K562 (cell line): Measurements from ENCODE around the gene KCNE1. TPM values are rescaled to one million over a fixed set of nuclear protein-coding genes. Genes with fewer than 3 reads are reported as not detected.

Experiments
- ATAC-seq: fragments of 200-7000 bp; cut with Tn5 transposase; 3 replicates; pipeline ENCODE4 v1.9.1; 2020; ENCODE audit warnings: moderate library complexity
- BruUV-seq: library from RNA; stranded (reverse); fragments of 400-500 nt; replicated peaks from 2 replicates; lab custom pipeline; 2021; lab: Mats Ljungman, UMichigan
- CTCF ChIA-PET: fragments of 300-600 bp; formaldehyde crosslinking; extraction: SDS; loops from one replicate; lab custom pipeline; 2021; ENCODE audit warnings: low intra/inter-chr PET ratio; lab: Yijun Ruan, JAX
- POLR2A ChIA-PET: fragments of 300-600, 350-650 bp; sonication (Branson Sonifier 250); formaldehyde crosslinking; extraction: SDS; loops from one replicate; lab custom pipeline; 2021; ENCODE audit warnings: antibody characterized with exemption, inconsistent platforms; lab: Yijun Ruan, JAX
- DNase-seq, 4 experiments: peaks; one replicate each; pipeline versions ENCODE4 v3.0.0 to v3.0.0-alpha.2; 2011 to 2018; ENCODE audit warnings: low spot score in 3 of 4, mixed read lengths in 3 of 4; ENCODE audit errors: extremely low read depth in 1 of 4
- FAIRE-seq: peaks from 2 replicates; lab custom pipeline; 2011; peaks lifted over from hg19 to GRCh38; lab: Jason Lieb, UNC
- H2AFZ ChIP-seq: 2 replicates; pipeline ENCODE4 v1.6.0; 2011; ENCODE audit warnings: low read depth, low read length, control low read depth, inconsistent platforms
- H3K27ac ChIP-seq: fragments of 200-600 bp; 3 replicates; pipeline ENCODE4 v1.8.0; 2011; ENCODE audit warnings: low read depth, mild to moderate bottlenecking, control low read depth, inconsistent platforms, low read length, moderate library complexity, mixed read lengths; ENCODE audit errors: extremely low read depth
- H3K27me3 ChIP-seq, 2 experiments: fragments of 300-600 bp in 1 of 2; 2 replicates in 1 of 2; 3 replicates in 1 of 2; pipeline versions ENCODE4 v1.6.0 to v1.8.0; 2011; ENCODE audit warnings: inconsistent platforms in 2 of 2, low read length in 2 of 2, mild to moderate bottlenecking in 1 of 2, mixed read lengths in 1 of 2, moderate library complexity in 1 of 2; ENCODE audit not compliant: control insufficient read depth in 2 of 2, insufficient read depth in 2 of 2
- H3K36me3 ChIP-seq: fragments of 300-600 bp; 3 replicates; pipeline ENCODE4 v1.8.0; 2011; ENCODE audit warnings: mild to moderate bottlenecking, low read length, inconsistent platforms; ENCODE audit not compliant: control insufficient read depth, insufficient read depth
- H3K4me1 ChIP-seq, 2 experiments: fragments of 200-600 bp in 1 of 2; replicated peaks in 1 of 2; 2 replicates in 1 of 2; 3 replicates in 1 of 2; pipeline versions ENCODE4 v1.5.1 to v1.8.0; 2011; ENCODE audit warnings: inconsistent platforms in 2 of 2, low read length in 2 of 2, mild to moderate bottlenecking in 1 of 2, mixed read lengths in 1 of 2, moderate library complexity in 1 of 2; ENCODE audit not compliant: control insufficient read depth in 2 of 2, insufficient read depth in 2 of 2
- H3K4me2 ChIP-seq: 2 replicates; pipeline ENCODE4 v1.6.1; 2011; ENCODE audit warnings: low read length, control low read depth, inconsistent platforms, mixed read lengths; ENCODE audit not compliant: insufficient read depth
- H3K4me3 ChIP-seq: fragments of 200-600 bp; sonication (generic), shearing (Covaris generic); 2 replicates; pipeline ENCODE4 v1.5.1; 2016; ENCODE audit warnings: control low read depth, inconsistent platforms
- H3K79me2 ChIP-seq: fragments of 200-600 bp; 3 replicates; pipeline ENCODE4 v1.8.0; 2011; ENCODE audit warnings: low read length, inconsistent platforms; ENCODE audit not compliant: control insufficient read depth, insufficient read depth
- H3K9ac ChIP-seq, 2 experiments: 2 replicates each; pipeline versions ENCODE4 v1.6.0 to v1.6.1; 2011; ENCODE audit warnings: low read depth in 2 of 2, low read length in 2 of 2, control low read depth in 1 of 2, inconsistent platforms in 1 of 2, mild to moderate bottlenecking in 1 of 2, mixed read lengths in 1 of 2; ENCODE audit not compliant: insufficient read depth in 1 of 2
- H3K9me1 ChIP-seq: one replicate; pipeline ENCODE4 v1.6.0; 2011; ENCODE audit warnings: inconsistent platforms, mild to moderate bottlenecking, low read length, moderate library complexity; ENCODE audit not compliant: control insufficient read depth, insufficient read depth
- H3K9me3 ChIP-seq: replicated peaks from 2 replicates; pipeline ENCODE4 v1.5.1; 2011; ENCODE audit warnings: low read depth, low read length, inconsistent platforms; ENCODE audit not compliant: control insufficient read depth, insufficient read depth
- H4K20me1 ChIP-seq: replicated peaks from 2 replicates; pipeline ENCODE4 v1.6.1; 2011; ENCODE audit warnings: low read length, inconsistent platforms, mixed read lengths; ENCODE audit not compliant: control insufficient read depth, insufficient read depth
- CREM ChIP-seq: IDR thresholded peaks from 2 replicates; pipeline ENCODE4 v1.6.1; 2014; ENCODE audit warnings: antibody characterized with exemption, low read depth
- HDAC8 ChIP-seq: fragments of 450-650 bp; IDR thresholded peaks from 2 replicates; pipeline ENCODE4 v1.6.1; 2016; ENCODE audit warnings: mild to moderate bottlenecking, missing genetic modification characterization, moderate library complexity, missing compliant biosample characterization
- RBM15 ChIP-seq: fragments of 200-400 bp; formaldehyde crosslinking; IDR thresholded peaks from 2 replicates; pipeline ENCODE4 v1.6.1; 2018; ENCODE audit warnings: mild to moderate bottlenecking, low read length, moderate library complexity; ENCODE audit not compliant: insufficient read depth
- ZFPM2 ChIP-seq: fragments of 250-450 bp; sonication (Bioruptor Pico); IDR thresholded peaks from 2 replicates; pipeline ENCODE4 v1.5.1; 2022; ENCODE audit warnings: mild to moderate bottlenecking
- WGBS: fragments of 100-300 bp; shearing (Covaris generic); methylation state at CpG from one replicate; pipeline ENCODE4 v1.1.6; 2016; ENCODE audit warnings: low coverage, mixed read lengths; ENCODE audit not compliant: insufficient coverage; ENCODE audit errors: missing lambda C conversion rate; 5-methylcytosine and 5-hydroxymethylcytosine counted together
- in situ Hi-C: fragments of 300-500 bp; cut with MboI; formaldehyde crosslinking; loops from 4 replicates; pipeline ENCODE4 v1.15.0; 2018; ENCODE audit warnings: inconsistent platforms, mixed read lengths
- intact Hi-C: fragments of 100-400 bp; cut with micrococcal nuclease; formaldehyde crosslinking; loops from 2 replicates; pipeline ENCODE4 v1.14.2; 2022
- polyA plus RNA-seq, 8 experiments: library from polyadenylated mRNA; depleted of rRNA in 4 of 8; stranded (reverse) in 5 of 8; unstranded in 3 of 8; fragments of >200 nt; fragmentation: Nextera tagmentation in 2 of 8; fragmentation: Illumina TruSeq in 1 of 8; extraction: Ambion mirVana in 2 of 8; extraction: Trizol in 1 of 8; gene quantifications; 2 replicates each; pipeline versions ENCODE4 v1.2.1 to v1.2.3, GENCODE V29; 2011 to 2014; ENCODE audit warnings: inconsistent platforms in 1 of 8, missing spikeins in 1 of 8
- total RNA-seq, 7 experiments: library from RNA; depleted of rRNA in 6 of 7; stranded (reverse); fragments of >200 nt in 6 of 7; fragmentation: Illumina TruSeq in 2 of 7; extraction: Trizol in 2 of 7; gene quantifications; 2 replicates each; pipeline versions ENCODE4 v1.2.1 to v1.2.3, GENCODE V29; 2011 to 2021; ENCODE audit warnings: low replicate concordance in 1 of 7
- TF ChIP-seq, protein P1 (sequence below): fragments of 450-650 bp; IDR thresholded peaks from 2 replicates; pipeline ENCODE4 v1.6.1; 2016; ENCODE audit warnings: mild to moderate bottlenecking, moderate library complexity

The KCNE1 gene
- total and polyA plus RNA-seq, 9 of the 15 experiments (the other 6 are each of a cell fraction or from before 2014, with no cell fraction given), result 0.05 to 0.22 (median 0.11) TPM; not detected in 3

DNA sequence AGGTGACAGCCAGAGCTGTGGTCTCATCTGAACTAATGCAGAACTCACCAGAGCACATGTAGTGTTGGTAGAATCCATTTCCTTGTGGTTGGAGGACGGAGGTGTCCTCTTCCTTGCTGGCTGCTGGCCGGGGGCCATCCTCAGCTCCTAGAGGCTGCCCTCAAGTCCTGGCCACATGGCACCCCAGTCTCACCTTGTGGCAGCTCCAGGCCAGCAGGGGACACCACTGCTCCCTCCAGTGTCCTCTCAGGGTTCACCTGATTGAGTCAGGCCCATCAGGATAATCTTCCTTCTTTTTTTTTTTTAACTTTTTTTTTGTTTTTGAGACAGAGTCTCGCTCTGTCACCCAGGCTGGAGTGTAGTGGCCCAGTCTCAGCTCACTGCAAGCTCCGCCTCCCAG lies 2.9 kb downstream of the KCNE1 start:
- no peaks in the 10 kb centered on the region for H3K36me3 ChIP-seq
- no peak overlapping the region for H3K4me3 ChIP-seq
- no peak overlapping the region for H3K4me2 ChIP-seq
- intact Hi-C loops, result no loop called here
- no TSS peak for BruUV-seq
- H4K20me1 ChIP-seq, result no peaks in the 10 kb centered on the region
- H3K9ac ChIP-seq, result no peak overlapping the region
- H3K9me1 ChIP-seq, result no peaks in the 10 kb centered on the region
- FAIRE-seq (peak; percentile 74), DNase-seq (peak in 2 of 4 experiments; percentile 23 to 33), ATAC-seq (peak; percentile 77)
- CTCF ChIA-PET, result interaction anchor here (0.8 to 2.7 kb wide), 4 partner anchors 74 to 121 kb away, joined by 3 to 18 read pairs (median 6); no protein-coding TSS in a partner anchor
- no peaks in the 10 kb centered on the region for H3K9me3 ChIP-seq
- POLR2A ChIA-PET, result interaction anchor here (0.6 kb wide), 1 partner anchor 83 kb away, joined by 3 read pairs; no protein-coding TSS in a partner anchor
- peaks cover 17 to 21% of the 10 kb centered on the region in 2 experiments; a peak in 4 of 5 replicates for H3K27me3 ChIP-seq
- no peaks in the 10 kb centered on the region for H3K79me2 ChIP-seq
- 25% methylated on average over 4 of the region's 4 CpGs for WGBS
- in situ Hi-C loops, result no loop called here
- H3K27ac ChIP-seq, result no peak overlapping the region
- H3K4me1 ChIP-seq, result 0 out of 5 replicates have a peak, but pooled peaks cover 0 to 3% of the 10 kb centered on the region in 2 experiments
- H2AFZ ChIP-seq, result no peak overlapping the region
- no peak for TF ChIP-seq HDAC8 (tag)
- TF ChIP-seq, protein P1, sequence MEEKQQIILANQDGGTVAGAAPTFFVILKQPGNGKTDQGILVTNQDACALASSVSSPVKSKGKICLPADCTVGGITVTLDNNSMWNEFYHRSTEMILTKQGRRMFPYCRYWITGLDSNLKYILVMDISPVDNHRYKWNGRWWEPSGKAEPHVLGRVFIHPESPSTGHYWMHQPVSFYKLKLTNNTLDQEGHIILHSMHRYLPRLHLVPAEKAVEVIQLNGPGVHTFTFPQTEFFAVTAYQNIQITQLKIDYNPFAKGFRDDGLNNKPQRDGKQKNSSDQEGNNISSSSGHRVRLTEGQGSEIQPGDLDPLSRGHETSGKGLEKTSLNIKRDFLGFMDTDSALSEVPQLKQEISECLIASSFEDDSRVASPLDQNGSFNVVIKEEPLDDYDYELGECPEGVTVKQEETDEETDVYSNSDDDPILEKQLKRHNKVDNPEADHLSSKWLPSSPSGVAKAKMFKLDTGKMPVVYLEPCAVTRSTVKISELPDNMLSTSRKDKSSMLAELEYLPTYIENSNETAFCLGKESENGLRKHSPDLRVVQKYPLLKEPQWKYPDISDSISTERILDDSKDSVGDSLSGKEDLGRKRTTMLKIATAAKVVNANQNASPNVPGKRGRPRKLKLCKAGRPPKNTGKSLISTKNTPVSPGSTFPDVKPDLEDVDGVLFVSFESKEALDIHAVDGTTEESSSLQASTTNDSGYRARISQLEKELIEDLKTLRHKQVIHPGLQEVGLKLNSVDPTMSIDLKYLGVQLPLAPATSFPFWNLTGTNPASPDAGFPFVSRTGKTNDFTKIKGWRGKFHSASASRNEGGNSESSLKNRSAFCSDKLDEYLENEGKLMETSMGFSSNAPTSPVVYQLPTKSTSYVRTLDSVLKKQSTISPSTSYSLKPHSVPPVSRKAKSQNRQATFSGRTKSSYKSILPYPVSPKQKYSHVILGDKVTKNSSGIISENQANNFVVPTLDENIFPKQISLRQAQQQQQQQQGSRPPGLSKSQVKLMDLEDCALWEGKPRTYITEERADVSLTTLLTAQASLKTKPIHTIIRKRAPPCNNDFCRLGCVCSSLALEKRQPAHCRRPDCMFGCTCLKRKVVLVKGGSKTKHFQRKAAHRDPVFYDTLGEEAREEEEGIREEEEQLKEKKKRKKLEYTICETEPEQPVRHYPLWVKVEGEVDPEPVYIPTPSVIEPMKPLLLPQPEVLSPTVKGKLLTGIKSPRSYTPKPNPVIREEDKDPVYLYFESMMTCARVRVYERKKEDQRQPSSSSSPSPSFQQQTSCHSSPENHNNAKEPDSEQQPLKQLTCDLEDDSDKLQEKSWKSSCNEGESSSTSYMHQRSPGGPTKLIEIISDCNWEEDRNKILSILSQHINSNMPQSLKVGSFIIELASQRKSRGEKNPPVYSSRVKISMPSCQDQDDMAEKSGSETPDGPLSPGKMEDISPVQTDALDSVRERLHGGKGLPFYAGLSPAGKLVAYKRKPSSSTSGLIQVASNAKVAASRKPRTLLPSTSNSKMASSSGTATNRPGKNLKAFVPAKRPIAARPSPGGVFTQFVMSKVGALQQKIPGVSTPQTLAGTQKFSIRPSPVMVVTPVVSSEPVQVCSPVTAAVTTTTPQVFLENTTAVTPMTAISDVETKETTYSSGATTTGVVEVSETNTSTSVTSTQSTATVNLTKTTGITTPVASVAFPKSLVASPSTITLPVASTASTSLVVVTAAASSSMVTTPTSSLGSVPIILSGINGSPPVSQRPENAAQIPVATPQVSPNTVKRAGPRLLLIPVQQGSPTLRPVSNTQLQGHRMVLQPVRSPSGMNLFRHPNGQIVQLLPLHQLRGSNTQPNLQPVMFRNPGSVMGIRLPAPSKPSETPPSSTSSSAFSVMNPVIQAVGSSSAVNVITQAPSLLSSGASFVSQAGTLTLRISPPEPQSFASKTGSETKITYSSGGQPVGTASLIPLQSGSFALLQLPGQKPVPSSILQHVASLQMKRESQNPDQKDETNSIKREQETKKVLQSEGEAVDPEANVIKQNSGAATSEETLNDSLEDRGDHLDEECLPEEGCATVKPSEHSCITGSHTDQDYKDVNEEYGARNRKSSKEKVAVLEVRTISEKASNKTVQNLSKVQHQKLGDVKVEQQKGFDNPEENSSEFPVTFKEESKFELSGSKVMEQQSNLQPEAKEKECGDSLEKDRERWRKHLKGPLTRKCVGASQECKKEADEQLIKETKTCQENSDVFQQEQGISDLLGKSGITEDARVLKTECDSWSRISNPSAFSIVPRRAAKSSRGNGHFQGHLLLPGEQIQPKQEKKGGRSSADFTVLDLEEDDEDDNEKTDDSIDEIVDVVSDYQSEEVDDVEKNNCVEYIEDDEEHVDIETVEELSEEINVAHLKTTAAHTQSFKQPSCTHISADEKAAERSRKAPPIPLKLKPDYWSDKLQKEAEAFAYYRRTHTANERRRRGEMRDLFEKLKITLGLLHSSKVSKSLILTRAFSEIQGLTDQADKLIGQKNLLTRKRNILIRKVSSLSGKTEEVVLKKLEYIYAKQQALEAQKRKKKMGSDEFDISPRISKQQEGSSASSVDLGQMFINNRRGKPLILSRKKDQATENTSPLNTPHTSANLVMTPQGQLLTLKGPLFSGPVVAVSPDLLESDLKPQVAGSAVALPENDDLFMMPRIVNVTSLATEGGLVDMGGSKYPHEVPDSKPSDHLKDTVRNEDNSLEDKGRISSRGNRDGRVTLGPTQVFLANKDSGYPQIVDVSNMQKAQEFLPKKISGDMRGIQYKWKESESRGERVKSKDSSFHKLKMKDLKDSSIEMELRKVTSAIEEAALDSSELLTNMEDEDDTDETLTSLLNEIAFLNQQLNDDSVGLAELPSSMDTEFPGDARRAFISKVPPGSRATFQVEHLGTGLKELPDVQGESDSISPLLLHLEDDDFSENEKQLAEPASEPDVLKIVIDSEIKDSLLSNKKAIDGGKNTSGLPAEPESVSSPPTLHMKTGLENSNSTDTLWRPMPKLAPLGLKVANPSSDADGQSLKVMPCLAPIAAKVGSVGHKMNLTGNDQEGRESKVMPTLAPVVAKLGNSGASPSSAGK, result peak; percentile 60
- TF ChIP-seq CREM, result no peak
- no peak for TF ChIP-seq ZFPM2 (CRISPR knock-in tag)
- no peak for TF ChIP-seq RBM15
